Peyer's patch (tissue), 4 donors: ENCODE data around the gene HOXD12. TPM values are rescaled to one million over a fixed set of nuclear protein-coding genes. Genes with fewer than 3 reads are reported as not detected.
A peak's percentile ranks its signal among the peaks of the same experiment; 100 is the strongest.

Experiments
- DNase-seq, 3 donors: peaks; one replicate each; pipeline ENCODE4 v3.0.0-alpha.2; 2017 to 2019
- H3K27ac ChIP-seq, 4 donors: fragments of 200-600 bp; sonication (generic); one replicate each; pipeline ENCODE4 v1.5.1; 2016 to 2019
- H3K27me3 ChIP-seq, 2 donors: fragments of 200-600 bp; sonication (generic); one replicate each; pipeline ENCODE4 v1.5.1; 2019
- H3K36me3 ChIP-seq, 3 donors: fragments of 200-600 bp; sonication (generic); one replicate each; pipeline ENCODE4 v1.5.1; 2016 to 2019
- H3K4me1 ChIP-seq, 4 donors: fragments of 200-600 bp; sonication (generic); one replicate each; pipeline ENCODE4 v1.5.1; 2016 to 2019
- H3K4me3 ChIP-seq, 4 donors: fragments of 200-600 bp; sonication (generic); 1 replicate in 3 of 4; 2 replicates in 1 of 4; pipeline ENCODE4 v1.5.1; 2016 to 2019; ENCODE audit warnings: mild to moderate bottlenecking in 1 of 4
- H3K9me3 ChIP-seq, 4 donors: fragments of 200-600 bp; sonication (generic); one replicate each; pipeline ENCODE4 v1.5.1; 2016 to 2019; ENCODE audit warnings: mild to moderate bottlenecking in 1 of 4
- CTCF ChIP-seq, 6 experiments: fragments of 450-650 bp in 4 of 6; fragments of 200-600 bp in 2 of 6; sonication (generic) in 1 of 6; IDR thresholded peaks; one replicate each; pipeline ENCODE4 v1.5.1; 2017 to 2019; ENCODE audit warnings: antibody characterized with exemption in 6 of 6, mild to moderate bottlenecking in 3 of 6, moderate library complexity in 1 of 6
- POLR2A ChIP-seq, 2 donors: fragments of 450-650 bp; IDR thresholded peaks; one replicate each; pipeline ENCODE4 v1.5.1; 2017; ENCODE audit warnings: antibody characterized with exemption in 2 of 2, mild to moderate bottlenecking in 2 of 2, moderate library complexity in 2 of 2
- total RNA-seq, 4 donors: library from RNA; depleted of rRNA; stranded (reverse); fragments of >200 nt; gene quantifications; one replicate each; pipeline ENCODE4 v1.1.0, GENCODE V29; 2016

Gene HOXD12
- total RNA-seq, 4 donors from 2014 or later = not detected

DNA sequence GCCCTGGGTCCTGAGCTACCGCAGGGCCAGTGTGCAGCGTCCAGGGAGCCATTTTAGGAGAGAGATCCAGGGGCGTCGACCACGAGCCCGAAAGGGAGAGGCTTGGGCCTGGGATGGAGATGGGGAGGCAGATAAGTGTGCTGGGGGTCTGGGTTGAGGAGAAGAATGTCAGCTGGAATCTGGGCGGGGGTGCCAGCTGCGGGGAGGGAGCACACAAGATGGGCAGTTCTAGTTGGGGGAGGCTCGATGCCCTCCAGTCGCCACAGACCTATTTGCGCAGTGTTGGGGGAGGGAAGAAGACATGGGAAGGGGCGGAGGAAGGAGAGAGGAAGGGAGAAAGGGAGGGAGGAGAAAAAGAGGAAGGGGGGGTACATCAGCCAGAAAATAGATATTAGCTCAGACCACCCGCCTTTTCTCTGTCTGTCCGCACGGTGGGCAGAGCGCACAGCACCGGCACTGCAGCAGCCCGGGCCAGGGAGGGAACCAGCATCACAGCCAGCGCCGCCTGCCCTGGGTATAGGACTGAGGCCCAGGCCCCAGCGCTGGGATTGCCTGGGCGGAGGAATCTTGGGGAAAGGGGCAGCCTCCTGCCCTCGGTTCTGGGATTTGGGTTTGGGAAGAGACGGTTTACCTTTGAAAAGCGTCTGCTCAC lies 5.6 kb downstream of the HOXD12 start:
- H3K27ac ChIP-seq = no peak overlapping the region

DNA sequence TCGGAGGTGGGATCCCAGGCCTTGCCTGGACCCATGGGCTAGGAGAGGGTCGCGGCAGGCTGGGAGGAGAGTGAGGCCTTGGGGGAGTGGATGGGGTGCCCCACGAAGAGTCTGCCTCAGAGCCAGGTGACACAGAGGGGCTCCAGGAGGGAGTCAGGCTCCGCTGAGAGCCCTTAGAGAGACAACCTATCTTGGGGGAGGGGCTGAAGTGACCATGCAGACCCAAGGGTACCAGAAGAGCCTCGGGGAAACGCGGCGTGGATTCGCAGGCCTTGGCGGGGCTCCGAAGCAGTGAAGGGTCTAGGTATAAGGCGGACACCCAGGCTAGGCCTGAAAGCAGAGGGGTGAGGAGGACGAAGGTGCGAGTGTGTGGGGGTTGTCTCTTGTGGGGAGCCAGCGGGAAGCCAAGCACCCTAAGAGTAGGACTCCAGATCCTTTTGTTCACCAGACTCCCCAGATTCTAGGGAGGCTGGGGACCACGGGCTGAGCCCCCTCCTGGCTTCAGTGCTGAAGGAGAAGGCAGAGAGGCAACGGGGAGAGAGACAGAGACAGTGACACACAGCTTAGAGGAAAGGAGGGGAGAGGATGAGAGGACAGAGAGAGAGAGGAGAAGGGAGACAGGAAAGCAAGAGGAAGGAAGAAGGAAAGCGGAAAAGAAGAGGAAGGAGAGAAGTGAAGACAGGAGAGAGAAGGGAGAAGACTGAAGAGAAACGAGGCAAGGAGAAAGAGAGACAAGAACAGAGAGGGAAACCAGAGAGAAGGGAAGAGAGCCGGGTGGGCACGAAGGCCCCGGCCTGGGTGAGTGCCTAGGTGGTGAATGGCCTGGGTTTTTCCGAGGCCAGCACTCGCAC lies 6.4 kb downstream of the HOXD12 start:
- TF ChIP-seq POLR2A (IDR thresholded peaks at IDR 0.05) = no peak
- no peak for TF ChIP-seq CTCF (IDR thresholded peaks at IDR 0.05)
- no peak for DNase-seq
- Histone ChIP-seq H3K4me3 (no peak overlapping the region), H3K9me3 (peaks cover 0 to 5% (median 0%) of the 10 kb centered on the region in 4 donors), H3K36me3 (no peaks in the 10 kb centered on the region), H3K27ac (no peak overlapping the region), H3K27me3 (peaks cover 0 to 87% of the 10 kb centered on the region in 2 donors), H3K4me1 (peaks cover 0 to 34% (median 1%) of the 10 kb centered on the region in 4 donors)

More for the DNA sequence above, 5.6 kb downstream of the HOXD12 start:
- no peaks in the 10 kb centered on the region for H3K36me3 ChIP-seq
- no peak overlapping the region for H3K4me3 ChIP-seq
- peaks cover 0 to 5% (median 0%) of the 10 kb centered on the region in 4 donors for H3K9me3 ChIP-seq
- TF ChIP-seq POLR2A (IDR thresholded peaks at IDR 0.05) = no peak
- no peak for TF ChIP-seq CTCF (IDR thresholded peaks at IDR 0.05)
- DNase-seq = no peak
- H3K4me1 ChIP-seq = peaks cover 0 to 34% (median 1%) of the 10 kb centered on the region in 4 donors
- H3K27me3 ChIP-seq = peaks cover 0 to 88% of the 10 kb centered on the region in 2 donors

DNA sequence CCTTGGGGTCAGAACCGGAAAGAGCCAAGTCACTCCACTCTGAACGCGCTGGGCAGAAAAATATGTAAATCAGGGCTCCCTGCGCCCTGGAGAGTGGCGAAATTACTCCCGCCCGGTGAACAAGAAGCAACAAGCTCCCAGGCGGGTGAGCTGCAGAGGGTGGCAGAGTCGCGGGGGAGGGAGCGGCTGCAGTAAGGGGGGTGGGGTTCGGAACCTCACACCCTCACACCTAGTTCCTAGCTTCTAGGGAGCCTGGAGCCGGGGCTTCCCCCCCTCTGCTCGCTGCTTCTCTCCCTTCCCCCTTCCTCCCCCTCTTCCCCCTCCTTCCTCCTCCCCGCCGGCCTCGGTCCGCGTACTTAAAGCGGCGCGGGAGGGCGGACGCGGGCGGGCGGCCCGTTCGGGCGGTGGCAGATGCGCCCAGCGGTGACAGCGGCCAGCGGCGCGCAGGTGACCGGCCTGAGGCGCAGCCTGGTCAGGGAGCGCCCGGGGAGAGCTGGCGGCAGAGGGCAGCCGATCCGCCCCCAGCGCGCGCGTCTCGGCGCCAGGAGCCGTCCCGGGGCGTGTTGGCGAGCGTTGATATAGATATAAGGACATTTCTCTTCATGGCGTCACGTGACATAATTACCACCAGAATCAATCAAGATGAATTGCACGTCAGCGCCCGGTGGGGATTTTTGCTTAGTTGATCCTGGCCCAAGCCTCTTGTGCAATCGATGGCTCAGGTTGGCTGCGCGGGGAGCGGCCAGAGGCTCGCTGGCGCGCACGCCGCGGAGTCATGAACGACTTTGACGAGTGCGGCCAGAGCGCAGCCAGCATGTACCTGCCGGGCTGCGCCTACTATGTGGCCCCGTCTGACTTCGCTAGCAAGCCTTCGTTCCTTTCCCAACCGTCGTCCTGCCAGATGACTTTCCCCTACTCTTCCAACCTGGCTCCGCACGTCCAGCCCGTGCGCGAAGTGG lies 7.3 kb downstream of the HOXD12 start, which contains the start of gene HOXD11:
Gene HOXD11 (plus strand): TSS at position 700 of the 959 bp plus-strand sequence. CDS start 76 bp downstream, at position 776.
- Histone ChIP-seq H3K27me3 (peaks cover 0 to 87% of the 10 kb centered on the region in 2 donors), H3K27ac (no peak within 1 kb of the TSS), H3K36me3 (no peaks in the 10 kb centered on the region), H3K9me3 (peaks cover 0 to 5% (median 0%) of the 10 kb centered on the region in 4 donors), H3K4me3 (peak within 1 kb of the TSS in 3 of 4 donors; percentile 15 to 31 (median 28)), H3K4me1 (peaks cover 0 to 34% (median 1%) of the 10 kb centered on the region in 4 donors)
- no peak for TF ChIP-seq CTCF (IDR thresholded peaks at IDR 0.05)
- peak in 2 of 3 donors; percentile 47 to 54 for DNase-seq

- Histone ChIP-seq H3K27ac (no peak overlapping the region), H3K27me3 (peaks cover 0 to 92% of the 10 kb centered on the region in 2 donors)
- DNase-seq = no peak
These were observed 8.2 kb downstream of the HOXD12 start for GRCh38 chr2:176107731-176108181.

More at GRCh38 chr2:176107731-176108181, 8.2 kb downstream of the HOXD12 start:
- Histone ChIP-seq H3K4me3 (peak overlapping the region in 1 of 4 donors; percentile 26), H3K4me1 (peaks cover 0 to 34% (median 1%) of the 10 kb centered on the region in 4 donors), H3K36me3 (no peaks in the 10 kb centered on the region), H3K9me3 (peaks cover 0 to 5% (median 0%) of the 10 kb centered on the region in 4 donors)
- TF ChIP-seq POLR2A (IDR thresholded peaks at IDR 0.05) (no peak), CTCF (IDR thresholded peaks at IDR 0.05) (no peak)
